GM18951 (cell line): ENCODE results near the gene FKRP.
A peak's percentile ranks its signal among the peaks of the same experiment; 100 is the strongest.

ENCODE experiments used
- POLR2A ChIP-seq: IDR thresholded peaks from 4 replicates; pipeline ENCODE4 v1.6.1; 2011; ENCODE audit warnings: mild to moderate bottlenecking; ENCODE audit not compliant: insufficient read length, insufficient read depth; ENCODE audit errors: extremely low read depth
- in situ Hi-C: fragments of 300-500 bp; cut with MboI; formaldehyde crosslinking; loops from one replicate; pipeline ENCODE4 v1.12.0; 2022; ENCODE audit warnings: low sequenced_read_pairs, mixed read lengths, inconsistent platforms; ENCODE audit not compliant: unreplicated experiment

FKRP gene

DNA sequence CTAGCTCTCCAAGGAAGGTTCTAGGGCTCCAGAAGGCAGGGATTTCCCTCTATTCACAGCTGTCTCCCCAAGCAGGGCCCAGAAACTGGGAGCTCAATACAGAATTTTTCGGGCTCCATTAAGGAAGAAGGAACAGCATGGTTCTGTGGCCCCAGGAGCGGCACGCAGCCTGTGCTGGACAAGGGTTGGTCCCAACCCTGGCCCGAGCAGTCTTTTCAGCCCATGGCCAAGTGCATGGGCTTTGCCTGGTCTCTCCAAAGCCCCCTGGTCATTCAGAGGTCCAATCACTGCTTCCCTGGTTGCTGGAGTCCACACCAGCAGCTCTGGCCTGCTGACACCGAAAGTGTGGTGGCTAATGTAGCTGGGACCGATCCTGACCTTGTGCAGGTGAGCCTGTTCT is 22.4 kb upstream of the FKRP start:
- in situ Hi-C loops = no loop called here
- no peak for TF ChIP-seq POLR2A

DNA sequence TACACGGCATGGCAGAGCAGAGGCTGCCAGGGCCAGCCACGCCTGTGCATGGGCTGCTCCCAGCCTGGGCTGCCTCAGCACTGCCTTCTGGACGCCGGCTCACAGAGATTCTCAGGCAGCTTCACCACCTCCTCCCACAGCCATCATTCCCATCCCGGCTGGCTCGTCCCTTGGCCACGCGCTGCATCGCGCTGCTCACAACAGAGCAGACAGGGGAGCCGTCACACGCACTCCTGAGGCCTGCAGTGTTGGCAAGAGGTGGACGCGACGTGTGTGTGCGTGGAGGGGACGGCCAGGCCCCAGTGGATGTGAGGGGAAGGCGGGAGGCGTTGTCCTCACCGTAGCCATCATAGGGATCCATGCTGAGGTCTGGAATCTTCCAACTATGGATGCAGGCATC is 21.4 kb upstream of the FKRP start:
- no peak for TF ChIP-seq POLR2A
- in situ Hi-C loops = no loop called here

DNA sequence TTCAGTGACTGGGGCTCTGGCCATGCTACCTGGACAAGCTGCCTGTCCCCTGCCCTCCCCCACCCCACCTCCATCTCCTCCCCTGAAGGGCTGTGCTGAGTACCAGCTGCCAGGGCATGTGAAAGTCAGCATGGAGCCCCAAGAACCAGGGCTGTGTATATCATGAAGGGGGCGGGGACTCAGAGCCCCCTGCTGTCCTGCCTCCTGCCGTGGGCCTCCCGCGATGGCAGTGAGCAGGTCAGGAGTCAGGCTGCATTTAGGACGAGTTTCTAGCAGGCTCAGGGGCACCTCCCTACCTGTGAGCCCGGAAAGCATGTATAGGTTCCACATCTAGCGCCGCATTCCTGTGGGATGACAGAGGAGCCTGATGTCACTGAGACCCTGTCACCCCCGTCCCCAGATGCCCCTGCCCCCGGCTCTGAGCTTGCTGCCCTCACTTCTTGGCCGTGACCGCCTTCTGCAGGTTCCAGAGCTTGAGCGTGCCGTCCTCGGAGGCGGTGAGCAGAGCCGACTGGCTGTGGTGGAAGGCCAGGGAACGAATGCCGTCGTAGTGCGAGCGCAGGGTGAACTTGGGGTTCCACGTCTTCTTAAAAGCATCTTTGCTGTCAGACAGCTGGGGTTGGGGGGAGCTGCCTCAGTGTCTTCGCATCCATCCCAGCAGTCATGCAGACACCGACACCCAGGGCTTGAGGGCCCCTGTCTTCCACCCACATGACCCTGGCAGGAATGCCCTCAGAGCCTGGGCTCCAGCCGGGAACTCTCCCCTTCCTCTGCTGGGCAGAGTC is 20.6 kb upstream of the FKRP start:
- in situ Hi-C loops = no loop called here
- no peak for TF ChIP-seq POLR2A

DNA sequence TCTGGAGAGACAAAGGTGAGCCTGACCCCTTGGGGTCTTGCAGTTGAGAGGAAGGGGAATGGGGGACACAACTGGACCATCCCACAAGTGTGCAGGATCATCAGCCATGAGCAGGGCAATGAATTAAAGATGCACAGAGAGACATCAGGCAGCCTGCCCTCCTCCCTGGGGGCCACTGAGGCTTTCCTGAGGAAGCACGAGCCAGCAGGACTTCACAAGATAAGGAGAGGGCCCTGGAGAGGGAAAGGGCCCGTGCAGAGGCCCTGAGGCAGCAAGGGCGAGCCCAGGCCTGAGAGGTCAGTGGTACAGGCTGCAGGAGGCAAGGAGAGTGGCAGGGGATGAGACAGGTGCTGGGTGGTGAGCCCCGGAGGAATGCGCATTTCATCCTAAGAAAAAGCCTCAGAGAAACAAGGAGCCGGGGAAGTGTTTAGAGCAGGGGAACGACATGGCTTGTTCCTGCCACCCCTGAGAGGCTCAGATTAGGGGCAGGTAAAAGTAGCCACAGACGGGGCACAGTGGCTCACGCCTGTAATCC is 19.9 kb upstream of the FKRP start:
- in situ Hi-C loops = no loop called here
- no peak for TF ChIP-seq POLR2A

DNA sequence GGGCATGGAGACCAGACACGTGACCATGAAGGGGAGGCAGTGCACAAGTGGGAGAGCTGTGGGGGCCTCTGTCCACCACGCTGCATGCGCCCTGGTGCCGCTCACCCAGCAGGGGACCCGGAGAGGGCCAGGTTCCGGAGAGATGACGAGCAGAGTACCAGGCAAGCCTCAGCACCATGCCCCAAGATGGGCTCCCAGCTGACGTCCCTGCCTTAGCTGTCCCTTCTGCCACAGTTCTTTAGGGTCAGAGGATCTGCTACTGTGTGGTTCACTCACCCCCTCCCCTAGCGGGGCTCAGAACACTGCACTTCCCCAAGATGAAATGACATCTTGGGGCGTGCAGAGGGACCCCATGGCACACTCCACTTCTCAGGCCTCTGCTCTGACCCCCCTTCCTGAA is 19.3 kb upstream of the FKRP start:
- in situ Hi-C loops = no loop called here
- TF ChIP-seq POLR2A = no peak

DNA sequence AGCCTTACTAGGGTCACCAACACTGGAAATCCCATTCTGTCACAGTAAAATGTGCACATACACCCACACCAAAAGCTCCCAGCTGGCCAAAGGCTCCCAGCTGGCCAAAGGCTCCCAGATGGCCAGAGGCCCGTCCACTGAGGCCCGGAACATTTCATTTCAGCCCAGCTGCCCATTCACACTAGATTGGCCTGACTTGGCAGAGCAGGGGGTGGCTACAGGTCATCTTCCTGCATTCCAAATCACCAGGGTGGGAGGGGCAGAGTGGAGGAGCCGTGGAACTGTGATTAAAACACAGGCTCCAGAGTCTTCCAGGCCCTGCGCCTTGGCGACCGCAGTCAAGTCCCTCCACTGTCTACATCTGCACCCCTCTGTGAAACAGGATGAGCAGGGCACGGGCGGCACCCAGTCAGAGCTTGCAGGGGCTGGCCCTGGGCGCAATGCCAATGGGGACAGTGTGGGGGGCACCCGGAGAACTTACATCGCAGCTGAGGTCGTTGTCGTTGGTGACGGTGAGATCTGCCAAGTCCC is 18.8 kb upstream of the FKRP start:
- in situ Hi-C loops = no loop called here
- TF ChIP-seq POLR2A = no peak

DNA sequence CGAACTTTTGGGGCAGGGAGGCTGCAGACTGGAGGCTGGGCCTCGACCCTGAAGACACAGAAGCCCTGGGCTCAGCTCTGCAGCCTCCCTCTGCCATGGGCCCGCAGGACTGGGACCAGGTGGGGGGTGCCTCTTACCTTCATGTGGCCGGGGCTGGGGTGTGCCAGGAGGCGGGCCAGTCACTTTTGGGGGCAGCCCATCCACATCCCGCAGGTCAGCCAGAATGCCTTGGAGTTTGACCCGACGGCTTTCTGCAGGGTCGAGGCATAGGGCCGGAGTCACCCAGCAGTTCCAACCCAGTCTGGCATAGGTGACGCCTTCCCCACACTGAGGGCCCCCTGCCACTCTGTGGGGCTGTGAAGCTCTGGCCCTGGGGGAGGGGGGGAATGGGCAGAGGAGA is 18.1 kb upstream of the FKRP start:
- no peak for TF ChIP-seq POLR2A
- in situ Hi-C loops = no loop called here

DNA sequence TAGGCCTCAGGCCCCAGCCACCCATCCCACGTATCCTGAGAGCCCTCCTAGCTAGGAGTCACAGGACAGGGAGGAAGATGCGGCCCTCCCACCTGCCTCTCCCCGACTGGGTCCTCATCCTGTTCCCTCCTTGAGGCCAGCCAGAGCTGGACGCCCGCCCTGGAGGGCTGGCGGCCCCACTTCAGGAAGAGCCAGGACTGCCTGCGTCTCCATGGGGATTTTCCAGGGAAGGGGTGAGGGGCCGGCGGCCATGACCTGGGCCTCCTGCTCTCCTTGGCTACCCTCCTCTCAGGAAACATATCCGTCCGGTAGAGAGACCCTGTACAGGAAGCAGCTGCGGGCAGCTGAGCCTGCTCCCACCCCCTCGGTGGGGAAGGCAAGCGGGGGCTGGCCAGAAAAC is 17.6 kb upstream of the FKRP start:
- in situ Hi-C loops = no loop called here

DNA sequence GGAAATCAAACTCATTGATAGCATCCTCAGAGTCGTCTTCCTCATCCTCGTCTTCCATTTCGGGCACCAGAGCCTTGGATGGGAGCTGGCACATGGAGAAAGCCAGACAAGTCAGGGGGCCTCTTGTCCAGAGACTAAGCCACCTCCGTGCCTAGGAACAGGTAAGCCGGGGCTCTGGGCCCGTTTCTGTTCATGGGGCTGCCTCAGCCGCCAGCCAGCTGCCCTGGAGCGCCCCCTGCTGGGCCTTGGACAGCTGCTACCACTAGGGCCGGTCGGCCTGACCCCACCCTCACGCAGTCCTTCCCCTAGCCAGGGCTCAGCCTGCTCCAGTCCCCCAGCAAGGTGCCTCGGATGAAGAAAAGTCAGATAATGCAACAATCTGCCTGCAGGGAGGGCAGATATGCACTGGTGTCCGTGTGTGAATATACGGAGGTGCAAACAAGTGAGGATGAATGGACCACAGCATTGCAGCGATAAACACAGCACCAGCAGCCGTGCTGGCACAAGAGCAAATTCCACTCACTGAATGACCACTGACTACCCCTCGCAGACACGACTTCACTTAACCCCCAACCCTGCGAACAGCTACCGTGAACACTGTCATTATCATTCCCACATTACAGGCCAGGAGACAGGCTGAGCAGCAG is 17.0 kb upstream of the FKRP start:
- peak; percentile 16 for TF ChIP-seq POLR2A

More for the DNA sequence above, 17.6 kb upstream of the FKRP start:
- no peak for TF ChIP-seq POLR2A

DNA sequence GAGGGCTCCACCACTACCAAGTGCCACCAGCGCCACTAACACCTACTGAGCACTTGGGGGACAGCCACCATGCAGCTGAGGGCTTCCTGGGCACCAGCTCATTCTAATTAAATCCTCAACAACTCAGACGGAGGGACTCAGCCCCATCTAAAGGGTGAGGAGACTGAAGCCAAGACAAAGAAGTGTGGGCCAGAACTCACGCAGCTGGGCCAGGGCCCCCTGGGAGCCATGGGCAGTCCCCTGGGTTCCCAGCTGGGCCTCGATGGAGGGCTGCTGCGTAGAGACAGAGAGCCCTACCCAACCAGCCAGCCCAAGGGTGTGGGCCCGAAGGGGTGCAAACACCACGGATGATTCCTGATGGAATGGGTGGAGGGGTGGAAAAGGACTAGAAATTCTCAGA is 16.2 kb upstream of the FKRP start:
- in situ Hi-C loops = no loop called here

More for the DNA sequence above, 17.0 kb upstream of the FKRP start:
- in situ Hi-C loops = no loop called here

DNA sequence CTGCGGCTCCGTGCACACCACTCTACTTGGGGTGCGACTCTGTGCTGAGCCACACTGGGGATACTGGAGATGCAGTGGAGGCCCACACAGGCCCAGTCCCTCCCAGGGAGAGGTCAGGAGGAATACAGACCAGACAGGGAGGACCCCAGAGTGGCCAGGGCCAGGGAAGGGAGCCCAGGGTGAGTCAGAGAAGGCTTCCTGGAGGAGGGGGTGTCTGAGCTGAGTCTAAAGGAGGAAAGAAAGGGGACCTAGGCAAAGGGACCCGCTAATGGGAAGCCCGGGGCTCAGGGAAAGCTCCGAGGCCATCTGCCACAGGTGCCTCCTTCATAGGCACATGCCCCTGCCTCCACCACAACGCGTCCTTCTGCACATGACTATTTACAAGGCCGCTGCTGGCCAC is 15.7 kb upstream of the FKRP start:
- in situ Hi-C loops = no loop called here
- TF ChIP-seq POLR2A = no peak

More for the DNA sequence above, 16.2 kb upstream of the FKRP start:
- TF ChIP-seq POLR2A = no peak

DNA sequence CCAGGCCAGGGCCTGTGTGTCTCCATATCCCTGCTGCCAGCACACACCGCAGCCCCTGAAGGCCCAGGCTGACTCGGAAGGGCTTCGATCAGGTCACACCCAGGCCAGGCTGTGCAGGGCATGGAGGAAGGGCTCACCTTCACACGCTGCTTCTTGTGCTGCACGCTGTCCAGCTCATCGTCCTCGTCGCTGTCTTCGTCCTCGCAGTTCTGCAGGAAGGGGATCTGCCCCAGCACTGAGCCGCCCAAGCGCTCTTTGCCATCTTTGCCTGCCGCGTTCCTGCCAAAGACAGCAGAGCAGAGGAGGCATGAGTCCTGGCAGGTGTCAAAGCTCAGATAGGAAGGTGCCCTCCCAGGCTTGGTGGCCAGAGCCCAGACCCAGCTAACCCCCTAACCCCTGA is 15.3 kb upstream of the FKRP start:
- in situ Hi-C loops = no loop called here
- TF ChIP-seq POLR2A = no peak

DNA sequence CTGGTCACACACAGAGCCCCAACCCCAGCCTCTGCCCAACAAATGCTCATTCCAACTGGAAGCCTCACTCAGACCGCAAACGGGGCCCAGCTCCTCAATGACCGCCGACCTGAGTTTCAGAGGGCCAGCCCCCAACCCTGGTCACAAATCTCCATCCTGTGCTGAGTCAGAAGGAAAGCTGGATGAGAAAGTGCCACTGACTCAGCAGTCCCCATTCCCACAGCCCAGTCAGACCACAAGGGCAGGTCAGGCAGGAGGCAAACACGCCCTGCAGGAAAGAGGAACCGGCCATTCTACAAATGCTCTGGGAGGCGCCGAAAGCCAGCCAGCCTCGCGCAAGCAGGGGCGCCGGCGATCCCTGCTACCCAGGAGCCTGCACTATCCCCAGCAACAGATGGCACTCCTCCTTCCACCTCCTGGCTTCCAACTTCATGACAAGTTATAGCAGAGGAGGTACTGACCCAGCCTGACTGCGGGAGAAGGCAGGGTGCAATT is 14.8 kb upstream of the FKRP start:
- no peak for TF ChIP-seq POLR2A
- in situ Hi-C loops = no loop called here
